WTC11 (cell line): ENCODE data around the gene RLF. TPM values are rescaled to one million over a fixed set of nuclear protein-coding genes. Genes with fewer than 3 reads are reported as not detected.

Experiments used
- ATAC-seq: fragments of 200-7000 bp; cut with Tn5 transposase; 2 replicates; pipeline ENCODE4 v1.10.0; 2021; ENCODE audit warnings: mild to moderate bottlenecking, moderate library complexity
- CTCF ChIA-PET: fragments of 300-600 bp; sonication (Branson Sonifier 250); formaldehyde crosslinking; loops from one replicate; lab custom pipeline; 2021; ENCODE audit warnings: antibody characterized with exemption; lab: Charles Lee
- POLR2A ChIA-PET: fragments of 350-600 bp; sonication (Branson Sonifier 250); formaldehyde crosslinking; loops from one replicate; lab custom pipeline; 2021; ENCODE audit warnings: antibody characterized with exemption; lab: Charles Lee
- DNase-seq: peaks from one replicate; pipeline ENCODE4 v3.0.0; 2021; ENCODE audit warnings: low spot score
- H3K27ac Mint-ChIP-seq: 2 replicates; pipeline ENCODE4 v1.8.0; 2021; ENCODE audit warnings: mixed read lengths
- H3K27me3 Mint-ChIP-seq: 2 replicates; pipeline ENCODE4 v1.8.0; 2021; ENCODE audit warnings: low read depth, mild to moderate bottlenecking, moderate library complexity, mixed read lengths
- H3K36me3 Mint-ChIP-seq: 2 replicates; pipeline ENCODE4 v1.8.0; 2021; ENCODE audit warnings: mixed read lengths
- H3K4me1 Mint-ChIP-seq: 2 replicates; pipeline ENCODE4 v1.8.0; 2022; ENCODE audit warnings: mixed read lengths
- H3K4me3 Mint-ChIP-seq: 2 replicates; pipeline ENCODE4 v1.8.0; 2021; ENCODE audit warnings: mild to moderate bottlenecking, moderate library complexity, mixed read lengths
- H3K9me3 Mint-ChIP-seq: 2 replicates; pipeline ENCODE4 v1.8.0; 2021; ENCODE audit warnings: mixed read lengths
- ATF1 ChIP-seq: sonication (generic); formaldehyde crosslinking; IDR thresholded peaks from 2 replicates; pipeline ENCODE4 v1.8.1; 2023; ENCODE audit warnings: mild to moderate bottlenecking, moderate library complexity, missing genetic modification reagents
- ATF2 ChIP-seq: sonication (generic); formaldehyde crosslinking; IDR thresholded peaks from 2 replicates; pipeline ENCODE4 v1.8.1; 2022; ENCODE audit warnings: low read depth, missing genetic modification reagents, borderline replicate concordance
- FOXJ3 ChIP-seq: sonication (generic); formaldehyde crosslinking; IDR thresholded peaks from 2 replicates; pipeline ENCODE4 v1.9.0; 2021; ENCODE audit warnings: missing genetic modification reagents, mild to moderate bottlenecking, borderline replicate concordance
- FOXK1 ChIP-seq: sonication (generic); formaldehyde crosslinking; IDR thresholded peaks from 2 replicates; pipeline ENCODE4 v1.8.0; 2022; ENCODE audit warnings: mild to moderate bottlenecking, moderate library complexity, missing genetic modification reagents
- JUN ChIP-seq: sonication (generic); formaldehyde crosslinking; IDR thresholded peaks from 2 replicates; pipeline ENCODE4 v1.8.0; 2023; ENCODE audit warnings: mild to moderate bottlenecking, missing genetic modification reagents
- NFYB ChIP-seq: sonication (generic); formaldehyde crosslinking; conservative IDR thresholded peaks from 2 replicates; pipeline ENCODE4 v1.8.0; 2022; ENCODE audit warnings: low read depth, missing genetic modification reagents
- NR3C1 ChIP-seq: sonication (generic); formaldehyde crosslinking; conservative IDR thresholded peaks from 2 replicates; pipeline ENCODE4 v1.8.1; 2023; ENCODE audit warnings: low read depth, mild to moderate bottlenecking, missing genetic modification reagents
- PREB ChIP-seq: sonication (generic); formaldehyde crosslinking; IDR thresholded peaks from 2 replicates; pipeline ENCODE4 v1.8.1; 2022; ENCODE audit warnings: mild to moderate bottlenecking, missing genetic modification reagents, moderate library complexity, borderline replicate concordance
- PRRX2 ChIP-seq: fragments of 250-450 bp; sonication (Bioruptor Pico); IDR thresholded peaks from 2 replicates; pipeline ENCODE4 v1.8.0; 2021; ENCODE audit warnings: mild to moderate bottlenecking
- SOX15 ChIP-seq: fragments of 250-450 bp; sonication (Bioruptor Pico); IDR thresholded peaks from 2 replicates; pipeline ENCODE4 v1.9.0; 2021; ENCODE audit warnings: mild to moderate bottlenecking
- SP1 ChIP-seq: sonication (generic); formaldehyde crosslinking; conservative IDR thresholded peaks from 2 replicates; pipeline ENCODE4 v1.8.1; 2022; ENCODE audit warnings: missing genetic modification reagents
- ZNF121 ChIP-seq: sonication (generic); formaldehyde crosslinking; IDR thresholded peaks from 2 replicates; pipeline ENCODE4 v1.8.0; 2023; ENCODE audit warnings: missing genetic modification reagents
- ZNF138 ChIP-seq: sonication (generic); formaldehyde crosslinking; conservative IDR thresholded peaks from 2 replicates; pipeline ENCODE4 v1.8.1; 2022; ENCODE audit warnings: mild to moderate bottlenecking, moderate library complexity, missing genetic modification reagents
- ZNF263 ChIP-seq: sonication (generic); formaldehyde crosslinking; IDR thresholded peaks from 2 replicates; pipeline ENCODE4 v1.8.1; 2022; ENCODE audit warnings: low read depth, mild to moderate bottlenecking, moderate library complexity, missing genetic modification reagents
- ZNF423 ChIP-seq: fragments of 250-450 bp; sonication (Bioruptor Pico); IDR thresholded peaks from 2 replicates; pipeline ENCODE4 v2.1.2; 2022; ENCODE audit warnings: mild to moderate bottlenecking, moderate library complexity
- total RNA-seq: library from RNA; stranded (reverse); gene quantifications from 3 replicates; pipeline ENCODE4 v1.2.3, GENCODE V29; 2021
- TF ChIP-seq, protein P1 (sequence below): sonication (generic); formaldehyde crosslinking; IDR thresholded peaks from 2 replicates; pipeline ENCODE4 v1.8.0; 2023; ENCODE audit warnings: mild to moderate bottlenecking, missing genetic modification reagents
- TF ChIP-seq, protein P2 (sequence below): fragments of 250-450 bp; sonication (Bioruptor Pico); IDR thresholded peaks from 2 replicates; pipeline ENCODE4 v1.9.0; 2021; ENCODE audit warnings: mild to moderate bottlenecking, borderline replicate concordance
- TF ChIP-seq, protein P3 (sequence below): sonication (generic); formaldehyde crosslinking; IDR thresholded peaks from 2 replicates; pipeline ENCODE4 v1.8.1; 2022; ENCODE audit warnings: missing genetic modification reagents, borderline replicate concordance

Gene RLF
- total RNA-seq, 1 experiment from 2014 or later: 18.5 TPM

DNA sequence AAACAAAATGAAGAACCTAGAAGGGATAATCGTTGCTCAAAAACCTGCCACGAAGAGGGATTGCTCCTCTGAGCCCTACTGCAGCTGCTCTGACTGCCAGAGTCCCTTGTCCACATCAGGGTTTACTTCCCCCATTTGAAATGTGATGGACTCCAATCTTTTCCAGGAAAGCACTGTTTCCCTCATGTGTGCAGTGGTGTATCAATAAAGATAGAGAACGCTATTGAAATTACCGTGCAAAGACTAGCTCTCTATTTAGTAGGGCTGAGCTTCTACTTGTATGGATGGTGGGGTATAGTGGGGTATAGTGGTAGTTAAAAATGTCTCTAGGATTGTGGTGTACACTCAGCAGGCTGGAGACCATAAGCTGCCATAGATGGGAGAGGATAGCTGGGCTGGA lies 90.3 kb downstream of the RLF start:
- Mint-ChIP-seq H3K4me1 (peaks cover 2% of the 10 kb centered on the region), H3K27me3 (no peaks in the 10 kb centered on the region), H3K4me3 (no peak overlapping the region), H3K36me3 (no peaks in the 10 kb centered on the region), H3K9me3 (no peaks in the 10 kb centered on the region), H3K27ac (no peak overlapping the region)
- no peak for ATAC-seq
- POLR2A ChIA-PET: interaction anchor here (0.6 kb wide), 1 partner anchor 35 kb away, joined by 3 read pairs; no protein-coding TSS in a partner anchor
- TF ChIP-seq ZNF263 (no peak), ATF1 (CRISPR knock-in tag) (no peak), ZNF138 (CRISPR knock-in tag) (no peak)
- no peak for DNase-seq
- CTCF ChIA-PET: interaction anchor here (1.3 kb wide), 1 partner anchor 63 kb away, joined by 6 read pairs; no protein-coding TSS in a partner anchor

DNA sequence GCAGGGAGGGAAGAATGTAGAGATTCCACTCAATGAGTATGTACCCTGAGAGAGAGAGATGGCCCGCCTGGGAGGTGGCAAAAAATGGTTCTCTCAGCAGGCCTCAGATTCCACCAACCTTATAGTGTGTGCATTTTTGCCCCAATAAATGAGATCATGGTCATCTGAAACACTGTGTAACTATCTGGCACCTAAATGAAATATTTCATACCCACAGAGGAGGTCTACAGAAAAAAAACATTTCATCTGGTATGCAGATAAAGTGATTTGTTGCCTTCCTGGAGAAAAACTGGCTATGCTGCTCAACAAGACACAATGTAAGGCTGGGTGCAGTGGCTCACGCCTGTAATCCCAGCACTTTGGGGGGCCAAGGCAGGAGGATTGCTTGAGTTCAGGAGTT lies 91.4 kb downstream of the RLF start:
- Mint-ChIP-seq H3K9me3 (no peaks in the 10 kb centered on the region), H3K27ac (no peak overlapping the region), H3K4me3 (no peak overlapping the region), H3K27me3 (no peaks in the 10 kb centered on the region), H3K4me1 (peaks cover 6% of the 10 kb centered on the region), H3K36me3 (no peaks in the 10 kb centered on the region)
- no peak for TF ChIP-seq PREB (CRISPR knock-in tag)
- TF ChIP-seq PRRX2: no peak
- TF ChIP-seq NFYB (CRISPR knock-in tag): no peak
- no peak for TF ChIP-seq ZNF423 (CRISPR knock-in tag)
- TF ChIP-seq FOXJ3 (CRISPR knock-in tag): no peak
- no peak for TF ChIP-seq ZNF263
- TF ChIP-seq, protein P1, sequence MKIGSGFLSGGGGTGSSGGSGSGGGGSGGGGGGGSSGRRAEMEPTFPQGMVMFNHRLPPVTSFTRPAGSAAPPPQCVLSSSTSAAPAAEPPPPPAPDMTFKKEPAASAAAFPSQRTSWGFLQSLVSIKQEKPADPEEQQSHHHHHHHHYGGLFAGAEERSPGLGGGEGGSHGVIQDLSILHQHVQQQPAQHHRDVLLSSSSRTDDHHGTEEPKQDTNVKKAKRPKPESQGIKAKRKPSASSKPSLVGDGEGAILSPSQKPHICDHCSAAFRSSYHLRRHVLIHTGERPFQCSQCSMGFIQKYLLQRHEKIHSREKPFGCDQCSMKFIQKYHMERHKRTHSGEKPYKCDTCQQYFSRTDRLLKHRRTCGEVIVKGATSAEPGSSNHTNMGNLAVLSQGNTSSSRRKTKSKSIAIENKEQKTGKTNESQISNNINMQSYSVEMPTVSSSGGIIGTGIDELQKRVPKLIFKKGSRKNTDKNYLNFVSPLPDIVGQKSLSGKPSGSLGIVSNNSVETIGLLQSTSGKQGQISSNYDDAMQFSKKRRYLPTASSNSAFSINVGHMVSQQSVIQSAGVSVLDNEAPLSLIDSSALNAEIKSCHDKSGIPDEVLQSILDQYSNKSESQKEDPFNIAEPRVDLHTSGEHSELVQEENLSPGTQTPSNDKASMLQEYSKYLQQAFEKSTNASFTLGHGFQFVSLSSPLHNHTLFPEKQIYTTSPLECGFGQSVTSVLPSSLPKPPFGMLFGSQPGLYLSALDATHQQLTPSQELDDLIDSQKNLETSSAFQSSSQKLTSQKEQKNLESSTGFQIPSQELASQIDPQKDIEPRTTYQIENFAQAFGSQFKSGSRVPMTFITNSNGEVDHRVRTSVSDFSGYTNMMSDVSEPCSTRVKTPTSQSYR (CRISPR knock-in tag): no peak
- TF ChIP-seq, protein P2, sequence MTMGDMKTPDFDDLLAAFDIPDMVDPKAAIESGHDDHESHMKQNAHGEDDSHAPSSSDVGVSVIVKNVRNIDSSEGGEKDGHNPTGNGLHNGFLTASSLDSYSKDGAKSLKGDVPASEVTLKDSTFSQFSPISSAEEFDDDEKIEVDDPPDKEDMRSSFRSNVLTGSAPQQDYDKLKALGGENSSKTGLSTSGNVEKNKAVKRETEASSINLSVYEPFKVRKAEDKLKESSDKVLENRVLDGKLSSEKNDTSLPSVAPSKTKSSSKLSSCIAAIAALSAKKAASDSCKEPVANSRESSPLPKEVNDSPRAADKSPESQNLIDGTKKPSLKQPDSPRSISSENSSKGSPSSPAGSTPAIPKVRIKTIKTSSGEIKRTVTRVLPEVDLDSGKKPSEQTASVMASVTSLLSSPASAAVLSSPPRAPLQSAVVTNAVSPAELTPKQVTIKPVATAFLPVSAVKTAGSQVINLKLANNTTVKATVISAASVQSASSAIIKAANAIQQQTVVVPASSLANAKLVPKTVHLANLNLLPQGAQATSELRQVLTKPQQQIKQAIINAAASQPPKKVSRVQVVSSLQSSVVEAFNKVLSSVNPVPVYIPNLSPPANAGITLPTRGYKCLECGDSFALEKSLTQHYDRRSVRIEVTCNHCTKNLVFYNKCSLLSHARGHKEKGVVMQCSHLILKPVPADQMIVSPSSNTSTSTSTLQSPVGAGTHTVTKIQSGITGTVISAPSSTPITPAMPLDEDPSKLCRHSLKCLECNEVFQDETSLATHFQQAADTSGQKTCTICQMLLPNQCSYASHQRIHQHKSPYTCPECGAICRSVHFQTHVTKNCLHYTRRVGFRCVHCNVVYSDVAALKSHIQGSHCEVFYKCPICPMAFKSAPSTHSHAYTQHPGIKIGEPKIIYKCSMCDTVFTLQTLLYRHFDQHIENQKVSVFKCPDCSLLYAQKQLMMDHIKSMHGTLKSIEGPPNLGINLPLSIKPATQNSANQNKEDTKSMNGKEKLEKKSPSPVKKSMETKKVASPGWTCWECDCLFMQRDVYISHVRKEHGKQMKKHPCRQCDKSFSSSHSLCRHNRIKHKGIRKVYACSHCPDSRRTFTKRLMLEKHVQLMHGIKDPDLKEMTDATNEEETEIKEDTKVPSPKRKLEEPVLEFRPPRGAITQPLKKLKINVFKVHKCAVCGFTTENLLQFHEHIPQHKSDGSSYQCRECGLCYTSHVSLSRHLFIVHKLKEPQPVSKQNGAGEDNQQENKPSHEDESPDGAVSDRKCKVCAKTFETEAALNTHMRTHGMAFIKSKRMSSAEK: no peak
- no peak for TF ChIP-seq JUN (CRISPR knock-in tag)
- TF ChIP-seq, protein P3, sequence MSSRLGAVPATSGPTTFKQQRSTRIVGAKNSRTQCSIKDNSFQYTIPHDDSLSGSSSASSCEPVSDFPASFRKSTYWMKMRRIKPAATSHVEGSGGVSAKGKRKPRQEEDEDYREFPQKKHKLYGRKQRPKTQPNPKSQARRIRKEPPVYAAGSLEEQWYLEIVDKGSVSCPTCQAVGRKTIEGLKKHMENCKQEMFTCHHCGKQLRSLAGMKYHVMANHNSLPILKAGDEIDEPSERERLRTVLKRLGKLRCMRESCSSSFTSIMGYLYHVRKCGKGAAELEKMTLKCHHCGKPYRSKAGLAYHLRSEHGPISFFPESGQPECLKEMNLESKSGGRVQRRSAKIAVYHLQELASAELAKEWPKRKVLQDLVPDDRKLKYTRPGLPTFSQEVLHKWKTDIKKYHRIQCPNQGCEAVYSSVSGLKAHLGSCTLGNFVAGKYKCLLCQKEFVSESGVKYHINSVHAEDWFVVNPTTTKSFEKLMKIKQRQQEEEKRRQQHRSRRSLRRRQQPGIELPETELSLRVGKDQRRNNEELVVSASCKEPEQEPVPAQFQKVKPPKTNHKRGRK (CRISPR knock-in tag): no peak
- TF ChIP-seq ATF2 (CRISPR knock-in tag): no peak
- no peak for TF ChIP-seq NR3C1 (CRISPR knock-in tag)
- TF ChIP-seq SP1 (CRISPR knock-in tag): no peak
- TF ChIP-seq FOXK1 (CRISPR knock-in tag): no peak
- TF ChIP-seq SOX15: no peak
- TF ChIP-seq ZNF121: no peak
- POLR2A ChIA-PET: no interaction called here
- DNase-seq (no peak), ATAC-seq (no peak)
- CTCF ChIA-PET: no interaction called here
